Thymus (tissue), 11 donors: Measurements from ENCODE around the gene ANGPTL7. TPM values are rescaled to one million over a fixed set of nuclear protein-coding genes. Genes with fewer than 3 reads are reported as not detected.
"Not testable (repeated sequence)": the region's sequence is repeated elsewhere in the genome, so short reads cannot be mapped to it uniquely, and the experiment has no call there.

Experiments used
- DNase-seq, 9 donors: peaks; one replicate each; pipeline ENCODE4 v3.0.0-alpha.2; 2013; ENCODE audit warnings: low spot score in 9 of 9, low read depth in 6 of 9, missing footprints in 1 of 9
- H3K27ac ChIP-seq, 2 donors: one replicate each; pipeline ENCODE4 v1.5.1; 2013; ENCODE audit warnings: control low read depth in 1 of 2, low read depth in 1 of 2, low read length in 1 of 2, mild to moderate bottlenecking in 1 of 2, moderate library complexity in 1 of 2
- H3K27me3 ChIP-seq, 2 donors: one replicate each; pipeline ENCODE4 v1.5.1; 2013; ENCODE audit warnings: low read length in 1 of 2; ENCODE audit not compliant: control insufficient read depth in 2 of 2, insufficient read depth in 1 of 2
- H3K36me3 ChIP-seq, 2 donors: one replicate each; pipeline ENCODE4 v1.5.1; 2013; ENCODE audit warnings: low read length in 1 of 2, mild to moderate bottlenecking in 1 of 2, moderate library complexity in 1 of 2; ENCODE audit not compliant: control insufficient read depth in 2 of 2, insufficient read depth in 2 of 2
- H3K4me1 ChIP-seq, 2 donors: one replicate each; pipeline ENCODE4 v1.5.1; 2013; ENCODE audit warnings: low read length in 2 of 2; ENCODE audit not compliant: control insufficient read depth in 2 of 2, insufficient read depth in 2 of 2
- H3K4me3 ChIP-seq, 2 donors: one replicate each; pipeline ENCODE4 v1.5.1; 2013; ENCODE audit warnings: low read length in 2 of 2, control low read depth in 1 of 2, mild to moderate bottlenecking in 1 of 2
- H3K9me3 ChIP-seq, 2 donors: one replicate each; pipeline ENCODE4 v1.5.1; 2013; ENCODE audit warnings: low read length in 1 of 2, mild to moderate bottlenecking in 1 of 2; ENCODE audit not compliant: control insufficient read depth in 2 of 2, insufficient read depth in 1 of 2
- WGBS: extraction: QIAGEN DNeasy Blood & Tissue Kit; methylation state at CpG from one replicate; pipeline ENCODE4 v1.1.7; 2013; 5-methylcytosine and 5-hydroxymethylcytosine counted together
- polyA plus RNA-seq: library from polyadenylated mRNA; stranded (reverse); fragments of 200-250 nt; gene quantifications from one replicate; pipeline ENCODE4 v1.2.3, GENCODE V29; 2013
- total RNA-seq: library from RNA; stranded (reverse); fragments of 120-200 nt; gene quantifications from one replicate; pipeline ENCODE4 v1.2.4, GENCODE V29; 2013
- donor health status: healthy.

Gene ANGPTL7
- total and polyA plus RNA-seq, 2 donors, result 0.09 to 1.5 TPM

DNA sequence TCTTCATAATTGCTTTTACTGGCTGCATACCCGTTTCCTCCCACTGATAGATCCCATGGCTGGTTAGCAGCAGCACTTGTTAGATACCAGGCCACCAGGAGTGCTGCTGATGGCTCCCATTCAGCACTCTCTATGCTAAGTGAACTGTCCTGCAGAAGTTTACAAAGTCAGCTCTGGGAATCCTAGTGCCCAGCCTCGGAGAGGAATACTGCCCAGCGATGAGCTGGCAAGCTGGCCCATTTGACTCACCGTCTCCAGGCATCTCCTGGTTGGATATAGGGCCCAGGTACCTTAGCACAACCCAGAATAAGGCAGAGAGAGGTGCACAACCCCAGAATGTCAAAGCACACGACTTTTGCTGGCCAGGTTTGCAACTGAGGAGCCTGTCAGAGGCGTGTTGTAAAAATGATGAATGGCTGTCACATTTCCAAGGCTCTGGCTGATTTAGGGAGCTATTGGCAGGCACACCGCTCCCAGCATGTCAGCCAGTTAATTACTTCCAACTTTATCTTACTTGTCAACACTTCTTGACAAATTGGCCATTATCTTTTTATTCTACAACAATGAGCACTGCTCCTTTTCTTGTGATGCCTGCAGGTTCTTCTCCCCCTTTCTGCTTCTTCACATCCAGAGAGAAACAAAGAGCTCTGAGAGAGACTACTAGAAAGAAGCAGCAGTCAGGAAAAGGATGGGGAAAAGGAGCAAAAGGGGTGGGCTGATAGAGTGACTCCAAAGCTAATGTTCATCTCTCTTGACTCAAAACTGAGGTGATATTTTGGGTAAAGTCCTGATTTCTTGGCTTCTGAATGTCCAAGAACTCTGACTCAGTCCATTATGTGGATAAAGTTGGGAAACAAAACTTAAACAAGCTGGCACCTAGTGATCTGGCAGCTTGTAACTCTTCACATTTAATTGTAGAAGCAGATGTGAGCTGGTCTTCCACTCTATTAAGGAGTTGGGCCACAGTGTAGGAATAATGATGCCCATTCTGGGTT, 10.8 kb upstream of the ANGPTL7 start:
- Histone ChIP-seq H3K4me1 (no peaks in the 10 kb centered on the region), H3K27me3 (no peaks in the 10 kb centered on the region), H3K27ac (no peak overlapping the region), H3K36me3 (peaks cover 8 to 20% of the 10 kb centered on the region in 2 donors), H3K9me3 (no peaks in the 10 kb centered on the region), H3K4me3 (no peak overlapping the region)
- WGBS, result 94% methylated on average over 7 of the region's 7 CpGs
- no peak for DNase-seq

DNA sequence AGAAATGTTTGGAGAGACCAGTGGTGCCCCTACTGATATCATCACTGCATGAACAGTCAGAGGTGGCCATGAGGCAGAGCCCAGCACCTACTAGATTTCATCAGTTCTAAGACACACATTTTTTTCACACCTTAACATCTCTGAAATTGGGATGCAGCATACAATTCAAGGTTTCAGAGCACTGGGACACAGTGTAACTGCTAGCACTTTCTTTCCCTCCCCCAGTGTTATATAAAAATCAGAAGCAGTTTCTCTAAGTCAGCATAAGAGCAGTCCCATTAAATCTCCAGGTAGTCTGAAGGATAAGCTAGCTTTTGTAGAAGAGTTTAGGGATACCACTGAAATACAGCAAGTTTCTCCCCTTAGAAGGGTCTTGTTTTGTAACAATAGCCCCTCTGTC, 10.0 kb upstream of the ANGPTL7 start:
- Histone ChIP-seq H3K27ac (no peak overlapping the region), H3K9me3 (no peaks in the 10 kb centered on the region), H3K27me3 (no peaks in the 10 kb centered on the region), H3K4me3 (no peak overlapping the region), H3K36me3 (peaks cover 9 to 20% of the 10 kb centered on the region in 2 donors), H3K4me1 (no peaks in the 10 kb centered on the region)
- DNase-seq, result no peak

DNA sequence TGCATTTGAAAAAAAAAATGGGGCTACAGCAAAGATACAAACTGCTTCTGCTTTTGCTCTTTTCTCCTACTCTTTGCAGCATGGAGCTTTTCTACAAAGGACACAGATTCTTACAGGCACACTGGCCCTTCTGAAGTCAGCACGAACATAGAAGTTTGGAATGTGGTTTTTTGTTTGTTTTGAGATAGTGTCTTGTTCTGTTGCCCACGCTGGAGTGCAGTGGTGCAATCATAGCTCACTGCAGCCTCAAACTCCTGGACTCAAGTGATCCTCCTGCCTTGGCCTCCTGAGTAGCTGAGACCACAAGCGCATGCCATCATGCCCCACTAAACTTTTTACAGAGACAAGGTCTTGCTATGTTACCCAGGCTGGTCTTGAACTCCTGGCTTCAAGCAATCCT, 9.4 kb upstream of the ANGPTL7 start:
- not testable (repeated sequence) for H3K4me1 ChIP-seq, H3K27ac ChIP-seq, DNase-seq, H3K27me3 ChIP-seq, H3K9me3 ChIP-seq, H3K4me3 ChIP-seq
- H3K36me3 ChIP-seq, result peaks cover 15 to 20% of the 10 kb centered on the region in 2 donors
- 80% methylated on average over 3 of the region's 3 CpGs for WGBS

DNA sequence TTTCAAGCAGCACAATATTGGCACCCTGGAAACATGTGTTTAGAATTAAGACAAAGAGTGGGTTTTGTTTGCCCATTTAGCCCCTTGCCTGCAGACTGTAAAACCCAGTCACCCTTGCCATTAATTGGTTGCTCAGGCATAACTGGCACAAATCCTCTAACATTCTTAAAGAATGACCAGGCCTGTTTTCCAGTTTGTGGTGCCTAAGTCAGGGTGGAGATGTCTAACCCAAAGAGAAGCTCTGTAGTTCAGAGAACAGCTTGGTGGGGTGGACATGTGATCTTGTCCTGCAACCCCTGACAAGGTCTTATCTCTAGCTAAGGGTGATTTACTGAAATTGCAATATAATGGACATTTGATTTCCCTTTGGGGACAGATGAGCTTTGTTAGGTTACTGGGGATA, 8.8 kb upstream of the ANGPTL7 start:
- Histone ChIP-seq H3K4me1 (no peaks in the 10 kb centered on the region), H3K27ac (no peak overlapping the region), H3K27me3 (no peaks in the 10 kb centered on the region), H3K9me3 (no peaks in the 10 kb centered on the region), H3K4me3 (no peak overlapping the region), H3K36me3 (peaks cover 21 to 22% of the 10 kb centered on the region in 2 donors)
- DNase-seq, result no peak

DNA sequence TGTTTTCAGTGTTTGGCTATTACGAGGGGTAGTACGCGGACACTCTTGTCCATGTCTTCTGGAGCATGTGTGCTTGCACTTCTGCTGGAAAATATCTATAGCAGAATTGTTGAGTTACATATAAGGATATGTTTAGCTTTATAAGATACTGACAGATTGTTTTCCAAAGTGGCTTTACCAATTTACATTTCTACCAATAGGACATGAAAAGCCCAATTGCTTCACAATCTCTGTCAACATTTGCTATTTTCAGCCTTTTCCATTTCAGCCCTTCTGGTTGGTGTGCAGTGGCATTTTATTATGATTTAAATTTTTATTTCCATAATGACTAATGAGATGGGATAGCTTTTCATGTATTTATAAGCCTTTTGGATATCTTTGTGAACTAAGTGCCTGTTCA, 6.3 kb upstream of the ANGPTL7 start:
- DNase-seq, result no peak
- H3K27me3 ChIP-seq, result no peaks in the 10 kb centered on the region
- H3K4me3 ChIP-seq, result no peak overlapping the region
- no peak overlapping the region for H3K27ac ChIP-seq
- H3K4me1 ChIP-seq, result no peaks in the 10 kb centered on the region
- peaks cover 22 to 27% of the 10 kb centered on the region in 2 donors for H3K36me3 ChIP-seq
- no peaks in the 10 kb centered on the region for H3K9me3 ChIP-seq
- over 99% methylated on average over 3 of the region's 3 CpGs for WGBS

DNA sequence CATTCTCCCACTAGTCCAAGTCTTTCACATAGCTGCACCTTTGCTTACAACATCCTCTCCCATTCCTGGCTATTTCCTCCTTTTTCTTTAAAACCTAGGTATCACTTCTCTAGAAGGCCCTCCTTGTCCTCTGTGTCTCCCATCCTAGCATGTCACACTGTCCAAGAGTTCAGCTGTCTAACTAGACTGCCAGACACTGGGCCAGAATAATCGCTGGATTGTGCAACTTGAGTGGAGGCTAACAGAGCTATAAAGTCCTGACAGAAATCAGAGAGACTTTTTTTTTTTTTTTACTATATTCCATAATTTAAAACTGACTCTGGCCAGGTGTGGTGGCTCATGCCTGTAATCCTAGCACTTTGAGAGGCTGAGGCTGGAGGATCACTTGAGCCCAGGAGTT, 4.2 kb upstream of the ANGPTL7 start:
- no peaks in the 10 kb centered on the region for H3K27me3 ChIP-seq
- no peak overlapping the region for H3K4me3 ChIP-seq
- no peaks in the 10 kb centered on the region for H3K9me3 ChIP-seq
- no peaks in the 10 kb centered on the region for H3K4me1 ChIP-seq
- peaks cover 20 to 32% of the 10 kb centered on the region in 2 donors for H3K36me3 ChIP-seq
- no peak overlapping the region for H3K27ac ChIP-seq
- WGBS, result 100% methylated on average over 1 of the region's 1 CpG
- DNase-seq, result no peak

DNA sequence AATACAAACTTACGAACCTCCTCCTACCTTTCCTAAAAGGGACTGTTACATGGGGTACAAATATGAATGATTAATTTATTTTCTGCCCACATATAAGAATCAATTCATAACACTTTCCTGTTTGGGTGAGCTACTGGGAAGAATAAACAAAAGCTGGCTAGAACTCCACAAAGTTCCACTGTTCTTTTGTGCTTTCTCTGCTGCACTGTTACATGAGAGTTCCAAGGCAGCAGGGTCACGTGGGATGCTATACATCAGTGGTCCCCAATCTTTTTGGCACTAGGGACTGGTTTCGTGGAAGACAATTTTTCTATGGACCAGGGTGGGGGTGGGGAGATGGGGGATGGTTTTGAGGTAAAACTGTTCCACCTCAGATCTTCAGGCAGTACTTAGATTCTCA, 2.2 kb upstream of the ANGPTL7 start:
- no peak overlapping the region for H3K27ac ChIP-seq
- H3K9me3 ChIP-seq, result no peaks in the 10 kb centered on the region
- 99% methylated on average over 3 of the region's 3 CpGs for WGBS
- no peaks in the 10 kb centered on the region for H3K4me1 ChIP-seq
- DNase-seq, result no peak
- H3K27me3 ChIP-seq, result no peaks in the 10 kb centered on the region
- no peak overlapping the region for H3K4me3 ChIP-seq
- peaks cover 28 to 46% of the 10 kb centered on the region in 2 donors for H3K36me3 ChIP-seq

DNA sequence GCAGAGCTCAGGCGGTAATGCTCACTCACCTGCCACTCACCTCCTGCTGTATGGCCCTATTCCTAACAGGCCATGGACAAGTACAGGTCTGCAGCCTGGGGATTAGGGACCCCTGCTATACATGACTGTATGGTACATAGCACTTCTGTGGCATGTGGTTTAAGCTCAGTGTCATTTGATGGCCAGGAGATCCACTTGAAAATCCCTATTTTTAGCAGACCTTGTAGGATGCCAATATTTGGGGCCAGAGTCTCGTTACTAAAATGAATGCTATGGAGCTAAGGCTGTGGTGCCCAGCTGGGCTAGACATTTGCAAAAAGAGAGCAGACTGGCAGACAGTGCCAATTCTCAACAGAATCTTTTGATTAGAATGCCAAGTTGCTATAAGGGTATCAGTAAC, 1.7 kb upstream of the ANGPTL7 start:
- peaks cover 28 to 48% of the 10 kb centered on the region in 2 donors for H3K36me3 ChIP-seq

DNA sequence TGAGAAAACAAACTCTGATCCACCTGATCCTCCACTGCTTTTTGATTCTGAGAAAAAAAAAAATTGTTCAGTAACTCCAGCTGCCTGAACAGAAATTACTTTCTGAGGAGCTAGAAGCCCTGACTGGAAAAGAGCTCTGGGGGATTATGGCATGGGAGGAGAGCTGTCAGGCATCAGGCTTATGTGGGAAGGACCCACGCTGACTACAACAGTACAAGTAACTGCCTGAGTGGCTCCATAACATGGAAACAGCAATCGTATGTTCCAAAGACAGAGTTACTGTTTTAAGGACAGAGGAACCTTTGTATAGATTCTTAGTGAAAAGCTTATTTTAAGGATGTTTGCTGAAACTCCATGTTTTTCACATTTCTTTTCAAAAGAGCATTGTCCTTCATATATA, 1.2 kb upstream of the ANGPTL7 start:
- Histone ChIP-seq H3K27ac (no peak overlapping the region), H3K36me3 (peaks cover 32 to 51% of the 10 kb centered on the region in 2 donors), H3K27me3 (no peaks in the 10 kb centered on the region), H3K9me3 (no peaks in the 10 kb centered on the region), H3K4me3 (no peak overlapping the region), H3K4me1 (no peaks in the 10 kb centered on the region)
- WGBS, result 95% methylated on average over 2 of the region's 2 CpGs
- DNase-seq, result no peak

More for the DNA sequence above, 1.7 kb upstream of the ANGPTL7 start:
- Histone ChIP-seq H3K9me3 (no peaks in the 10 kb centered on the region), H3K4me1 (no peaks in the 10 kb centered on the region), H3K27ac (no peak overlapping the region), H3K4me3 (no peak overlapping the region), H3K27me3 (no peaks in the 10 kb centered on the region)
- 98% methylated on average over 2 of the region's 2 CpGs for WGBS
- no peak for DNase-seq
